ENCODE data around the gene RFX7. TPM values are rescaled to one million over a fixed set of nuclear protein-coding genes. Genes with fewer than 3 reads are reported as not detected.

The RFX7 gene
- total and polyA plus RNA-seq, 2 of the 4 experiments (the other 2 are of a cell fraction), result 4.1 to 10.6 TPM

GRCh38 chr15:56076640-56077039, 167.0 kb downstream of the RFX7 start:
- Histone ChIP-seq H3K9ac (ENCODE audit: low read depth, low read length) (no peak overlapping the region), H4K20me1 (ENCODE audit: insufficient read depth, low read length) (no peaks in the 10 kb centered on the region), H3K27me3 (ENCODE audit: control insufficient read depth, insufficient read depth, low read length) (0 out of 2 replicates have a peak, but pooled peaks cover 1% of the 10 kb centered on the region), H3K79me1 (ENCODE audit: low read depth in 1 of 2, low read length in 2 of 2) (no peaks in the 10 kb centered on the region), H2BK5ac (ENCODE audit: low read depth, low read length, poor library complexity, severe bottlenecking) (no peak overlapping the region), H2AK9ac (replicated peaks; ENCODE audit: low read depth, low read length, poor library complexity) (no peak overlapping the region), H3K27ac (ENCODE audit: insufficient read depth, low read length) (no peak overlapping the region), H3K23ac (ENCODE audit: low read depth, low read length) (no peak overlapping the region), H2BK120ac (ENCODE audit: low read depth, low read length) (no peak overlapping the region), H4K8ac (ENCODE audit: low read depth in 2 of 2, low read length in 2 of 2) (no peak overlapping the region), H2BK15ac (ENCODE audit: low read depth, low read length) (no peak overlapping the region), H3K9me1 (ENCODE audit: insufficient read depth, low read length) (no peaks in the 10 kb centered on the region), H3K4ac (ENCODE audit: low read depth, low read length) (no peak overlapping the region), H4K91ac (ENCODE audit: insufficient read depth, low read depth, low read length) (no peak overlapping the region), H3K36me3 (ENCODE audit: control insufficient read depth, insufficient read depth, low read length) (no peaks in the 10 kb centered on the region), H4K5ac (ENCODE audit: low read depth, low read length) (no peak overlapping the region), H2AK5ac (ENCODE audit: low read depth, low read length) (no peak overlapping the region), H3K4me2 (ENCODE audit: low read depth, low read length) (no peak overlapping the region), H3K4me3 (ENCODE audit: insufficient read depth, low read depth, low read length) (no peak overlapping the region), H3K4me1 (ENCODE audit: control insufficient read depth, insufficient read depth, low read length) (no peaks in the 10 kb centered on the region), H3K56ac (ENCODE audit: extremely low read depth, insufficient read depth, low read length) (no peak overlapping the region), H2BK20ac (ENCODE audit: low read depth, low read length) (no peak overlapping the region), H3K18ac (ENCODE audit: low read depth, low read length) (no peak overlapping the region), H3K14ac (replicated peaks; ENCODE audit: low read depth, low read length) (no peak overlapping the region), H3K9me3 (ENCODE audit: control insufficient read depth, insufficient read depth, low read length) (no peaks in the 10 kb centered on the region), H2AFZ (replicated peaks; ENCODE audit: low read length, poor library complexity) (no peak overlapping the region)
- no peak for TF ChIP-seq RCOR1 (IDR thresholded peaks at IDR 0.05; ENCODE audit: insufficient replicate concordance, low read length)
- TF ChIP-seq BHLHE40 (IDR thresholded peaks at IDR 0.05; ENCODE audit: low read depth, low read length), result no peak
- TF ChIP-seq USF2 (IDR thresholded peaks at IDR 0.05; ENCODE audit: low read depth, low read length), result no peak
- no peak for TF ChIP-seq POLR2A (IDR thresholded peaks at IDR 0.05; ENCODE audit: low read depth, low read length)
- no peak for TF ChIP-seq MXI1 (IDR thresholded peaks at IDR 0.05; ENCODE audit: borderline replicate concordance, low read depth, low read length)
- no CpG with 5 or more reads among the region's 2 CpGs for whole genome bisulfite sequencing, 2 experiments (ENCODE audit: extremely low coverage in 2 of 2, insufficient read length in 1 of 2)
- in situ Hi-C loops (cut with MboI; ENCODE audit: low sequenced_read_pairs) (no loop called here), dilution Hi-C loops (cut with HindIII; ENCODE audit: low sequenced_read_pairs, unreplicated experiment) (no loop called here), intact Hi-C loops (cut with micrococcal nuclease) (no loop called here)
- ChIA-PET CTCF (no interaction called here), POLR2A (ENCODE audit: unreplicated experiment) (no interaction called here)
- ATAC-seq (ENCODE audit: low read depth) (no peak), DNase-seq (no peak)
- no TSS peak for BruUV-seq (replicated peaks)
